Epithelial cell of esophagus (primary cell): Measurements from ENCODE around the gene MICU1.

Experiments
- DNase-seq: peaks from one replicate; pipeline ENCODE4 v3.0.0; 2010; ENCODE audit warnings: low read depth
- H3K4me3 ChIP-seq: 2 replicates; pipeline ENCODE4 v1.5.1; 2011; ENCODE audit warnings: mild to moderate bottlenecking, low read length, control low read depth
- TF ChIP-seq, protein P1 (sequence below): IDR thresholded peaks from 2 replicates; pipeline ENCODE4 v1.5.1; 2011; ENCODE audit warnings: low read depth, mild to moderate bottlenecking, low read length, control low read depth, inconsistent platforms; ENCODE audit not compliant: insufficient read depth; ENCODE audit errors: missing control alignments

Gene MICU1

GRCh38 chr10:72509206-72509799 is 116.6 kb downstream of the MICU1 start:
- H3K4me3 ChIP-seq = no peak overlapping the region
- peak; percentile 24 for DNase-seq
- TF ChIP-seq, protein P1, sequence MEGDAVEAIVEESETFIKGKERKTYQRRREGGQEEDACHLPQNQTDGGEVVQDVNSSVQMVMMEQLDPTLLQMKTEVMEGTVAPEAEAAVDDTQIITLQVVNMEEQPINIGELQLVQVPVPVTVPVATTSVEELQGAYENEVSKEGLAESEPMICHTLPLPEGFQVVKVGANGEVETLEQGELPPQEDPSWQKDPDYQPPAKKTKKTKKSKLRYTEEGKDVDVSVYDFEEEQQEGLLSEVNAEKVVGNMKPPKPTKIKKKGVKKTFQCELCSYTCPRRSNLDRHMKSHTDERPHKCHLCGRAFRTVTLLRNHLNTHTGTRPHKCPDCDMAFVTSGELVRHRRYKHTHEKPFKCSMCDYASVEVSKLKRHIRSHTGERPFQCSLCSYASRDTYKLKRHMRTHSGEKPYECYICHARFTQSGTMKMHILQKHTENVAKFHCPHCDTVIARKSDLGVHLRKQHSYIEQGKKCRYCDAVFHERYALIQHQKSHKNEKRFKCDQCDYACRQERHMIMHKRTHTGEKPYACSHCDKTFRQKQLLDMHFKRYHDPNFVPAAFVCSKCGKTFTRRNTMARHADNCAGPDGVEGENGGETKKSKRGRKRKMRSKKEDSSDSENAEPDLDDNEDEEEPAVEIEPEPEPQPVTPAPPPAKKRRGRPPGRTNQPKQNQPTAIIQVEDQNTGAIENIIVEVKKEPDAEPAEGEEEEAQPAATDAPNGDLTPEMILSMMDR = no peak

- no peak for DNase-seq
- TF ChIP-seq, protein P1 = no peak
- H3K4me3 ChIP-seq = no peak overlapping the region
Observed at GRCh38 chr10:72508033-72508432, 117.8 kb downstream of the MICU1 start.

- DNase-seq = no peak
- H3K4me3 ChIP-seq = no peak overlapping the region
- TF ChIP-seq, protein P1 = no peak
Observed at GRCh38 chr10:72506474-72506873, 119.4 kb downstream of the MICU1 start.

DNA sequence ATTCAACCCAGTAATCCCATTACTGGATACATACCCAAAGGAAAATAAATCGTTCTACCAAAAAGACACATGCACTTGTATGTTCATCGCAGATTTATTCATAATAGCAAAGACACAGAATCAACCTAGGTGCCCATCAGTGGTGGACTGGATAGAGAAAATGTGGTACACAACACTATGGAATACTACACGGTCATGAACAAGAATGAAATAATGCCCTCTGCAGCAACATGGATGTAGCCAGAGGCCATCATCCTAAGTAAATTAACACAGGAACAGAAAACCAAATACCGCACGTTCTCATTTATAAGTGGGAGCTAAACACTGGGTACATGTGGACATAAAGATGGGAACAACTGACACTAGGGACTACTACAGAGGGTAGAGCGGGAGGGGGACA is 120.4 kb downstream of the MICU1 start:
- no peak for DNase-seq
- H3K4me3 ChIP-seq = no peak overlapping the region
- TF ChIP-seq, protein P1 = no peak

- TF ChIP-seq, protein P1 = no peak
- no peak for DNase-seq
Observed at GRCh38 chr10:72503694-72504438, 122.0 kb downstream of the MICU1 start.

DNA sequence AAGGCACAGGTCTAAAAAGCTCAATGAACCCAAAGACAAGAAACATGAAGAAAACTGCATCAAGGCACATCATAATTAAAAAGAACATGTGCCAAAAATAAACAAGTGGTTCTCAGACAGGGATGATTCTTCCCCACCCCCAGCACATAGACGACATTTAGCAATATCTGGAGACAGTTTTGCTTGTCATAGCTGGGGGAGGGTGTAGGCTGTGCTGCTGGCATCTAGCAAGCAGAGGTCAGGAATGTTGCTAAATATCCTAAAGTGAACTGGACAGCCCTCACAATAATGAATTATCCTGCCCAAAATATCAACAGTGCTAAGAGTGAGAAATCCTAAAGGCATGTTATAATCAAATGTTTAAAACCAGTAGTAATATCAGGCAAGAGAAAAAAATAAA is 122.6 kb downstream of the MICU1 start:
- TF ChIP-seq, protein P1 = no peak
- no peak for DNase-seq
- no peak overlapping the region for H3K4me3 ChIP-seq

More at GRCh38 chr10:72503694-72504438, 122.0 kb downstream of the MICU1 start:
- no peak overlapping the region for H3K4me3 ChIP-seq
